Measurements from ENCODE around the gene C10orf143.
A peak's percentile ranks its signal among the peaks of the same experiment; 100 is the strongest.

C10orf143 gene

DNA sequence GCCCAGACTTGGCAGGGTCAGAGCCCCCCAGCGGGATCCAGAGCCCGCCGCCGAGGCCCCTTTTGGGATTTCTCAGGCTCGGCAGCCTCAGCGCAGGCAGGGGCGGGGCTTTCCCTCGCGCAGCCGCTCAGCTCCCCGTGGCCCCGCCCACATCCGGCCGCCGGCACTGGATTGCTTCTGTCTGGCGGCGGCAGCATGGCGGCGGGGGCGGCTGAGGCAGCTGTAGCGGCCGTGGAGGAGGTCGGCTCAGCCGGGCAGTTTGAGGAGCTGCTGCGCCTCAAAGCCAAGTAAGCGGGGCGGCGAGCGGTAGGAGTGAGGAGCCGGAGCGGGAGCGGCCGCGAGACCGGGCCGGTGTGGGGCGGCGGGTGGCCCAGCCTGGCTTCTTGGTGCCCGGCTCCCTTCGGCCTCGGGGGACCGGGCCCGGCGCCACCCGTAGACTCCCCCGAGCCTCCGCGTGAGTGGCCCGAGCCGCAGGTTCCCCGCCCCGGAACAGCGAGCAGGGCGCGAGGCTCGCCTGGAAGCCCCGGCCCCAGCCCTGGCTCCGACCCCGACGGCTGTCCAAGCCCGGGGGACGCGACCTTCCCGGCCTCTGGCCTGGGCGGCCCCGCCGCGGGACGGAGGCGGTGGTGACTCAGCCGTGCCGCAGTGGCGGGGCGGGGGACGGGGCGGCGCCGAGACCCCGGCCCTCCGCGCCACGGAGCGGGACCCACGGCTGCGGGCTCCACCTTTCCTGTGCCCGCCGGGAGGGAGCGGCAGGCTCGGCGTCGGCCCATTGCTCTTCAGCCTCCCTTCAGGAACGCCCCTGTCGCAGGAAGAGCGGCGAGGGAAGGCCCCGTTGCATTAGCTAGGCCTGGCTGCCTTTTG lies 25.8 kb upstream of the C10orf143 start, which contains the start of gene GLRX3 (continued):
- peak; percentile 51; the same call in 1 of the 2 replicates for TF ChIP-seq ZNF335 (tag by site-specific recombination; conservative IDR thresholded peaks at IDR 0.05)
- peak; percentile 57 for TF ChIP-seq IKZF3 (tag by site-specific recombination; IDR thresholded peaks at IDR 0.05)
- peak; percentile 54; the same call in 1 of the 2 replicates for TF ChIP-seq ZNF629 (tag by site-specific recombination; IDR thresholded peaks at IDR 0.05)
- TF ChIP-seq ZNF530 (tag by site-specific recombination; IDR thresholded peaks at IDR 0.05; ENCODE audit: low read depth): no peak
- no peak for TF ChIP-seq ZNF621 (tag by site-specific recombination; IDR thresholded peaks at IDR 0.05)
- peak; percentile 51; the same call in 1 of the 2 replicates for TF ChIP-seq KLF1 (tag by site-specific recombination; IDR thresholded peaks at IDR 0.05)
- TF ChIP-seq ZNF366 (tag by site-specific recombination; conservative IDR thresholded peaks at IDR 0.05): no peak
- peak; percentile 70 for TF ChIP-seq GLIS2 (tag by site-specific recombination; IDR thresholded peaks at IDR 0.05)
- TF ChIP-seq, protein P1, sequence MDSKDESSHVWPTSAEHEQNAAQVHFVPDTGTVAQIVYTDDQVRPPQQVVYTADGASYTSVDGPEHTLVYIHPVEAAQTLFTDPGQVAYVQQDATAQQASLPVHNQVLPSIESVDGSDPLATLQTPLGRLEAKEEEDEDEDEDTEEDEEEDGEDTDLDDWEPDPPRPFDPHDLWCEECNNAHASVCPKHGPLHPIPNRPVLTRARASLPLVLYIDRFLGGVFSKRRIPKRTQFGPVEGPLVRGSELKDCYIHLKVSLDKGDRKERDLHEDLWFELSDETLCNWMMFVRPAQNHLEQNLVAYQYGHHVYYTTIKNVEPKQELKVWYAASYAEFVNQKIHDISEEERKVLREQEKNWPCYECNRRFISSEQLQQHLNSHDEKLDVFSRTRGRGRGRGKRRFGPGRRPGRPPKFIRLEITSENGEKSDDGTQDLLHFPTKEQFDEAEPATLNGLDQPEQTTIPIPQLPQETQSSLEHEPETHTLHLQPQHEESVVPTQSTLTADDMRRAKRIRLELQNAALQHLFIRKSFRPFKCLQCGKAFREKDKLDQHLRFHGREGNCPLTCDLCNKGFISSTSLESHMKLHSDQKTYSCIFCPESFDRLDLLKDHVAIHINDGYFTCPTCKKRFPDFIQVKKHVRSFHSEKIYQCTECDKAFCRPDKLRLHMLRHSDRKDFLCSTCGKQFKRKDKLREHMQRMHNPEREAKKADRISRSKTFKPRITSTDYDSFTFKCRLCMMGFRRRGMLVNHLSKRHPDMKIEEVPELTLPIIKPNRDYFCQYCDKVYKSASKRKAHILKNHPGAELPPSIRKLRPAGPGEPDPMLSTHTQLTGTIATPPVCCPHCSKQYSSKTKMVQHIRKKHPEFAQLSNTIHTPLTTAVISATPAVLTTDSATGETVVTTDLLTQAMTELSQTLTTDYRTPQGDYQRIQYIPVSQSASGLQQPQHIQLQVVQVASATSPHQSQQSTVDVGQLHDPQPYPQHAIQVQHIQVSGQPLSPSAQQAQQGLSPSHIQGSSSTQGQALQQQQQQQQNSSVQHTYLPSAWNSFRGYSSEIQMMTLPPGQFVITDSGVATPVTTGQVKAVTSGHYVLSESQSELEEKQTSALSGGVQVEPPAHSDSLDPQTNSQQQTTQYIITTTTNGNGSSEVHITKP (tag by site-specific recombination; IDR thresholded peaks at IDR 0.05): peak; percentile 67
- TF ChIP-seq ZNF221 (tag by site-specific recombination; IDR thresholded peaks at IDR 0.05; ENCODE audit: borderline replicate concordance): no peak
- no peak for TF ChIP-seq ZNF350 (tag by site-specific recombination; IDR thresholded peaks at IDR 0.05)
- TF ChIP-seq ZNF664 (tag by site-specific recombination; IDR thresholded peaks at IDR 0.05): no peak
- TF ChIP-seq, protein P2, sequence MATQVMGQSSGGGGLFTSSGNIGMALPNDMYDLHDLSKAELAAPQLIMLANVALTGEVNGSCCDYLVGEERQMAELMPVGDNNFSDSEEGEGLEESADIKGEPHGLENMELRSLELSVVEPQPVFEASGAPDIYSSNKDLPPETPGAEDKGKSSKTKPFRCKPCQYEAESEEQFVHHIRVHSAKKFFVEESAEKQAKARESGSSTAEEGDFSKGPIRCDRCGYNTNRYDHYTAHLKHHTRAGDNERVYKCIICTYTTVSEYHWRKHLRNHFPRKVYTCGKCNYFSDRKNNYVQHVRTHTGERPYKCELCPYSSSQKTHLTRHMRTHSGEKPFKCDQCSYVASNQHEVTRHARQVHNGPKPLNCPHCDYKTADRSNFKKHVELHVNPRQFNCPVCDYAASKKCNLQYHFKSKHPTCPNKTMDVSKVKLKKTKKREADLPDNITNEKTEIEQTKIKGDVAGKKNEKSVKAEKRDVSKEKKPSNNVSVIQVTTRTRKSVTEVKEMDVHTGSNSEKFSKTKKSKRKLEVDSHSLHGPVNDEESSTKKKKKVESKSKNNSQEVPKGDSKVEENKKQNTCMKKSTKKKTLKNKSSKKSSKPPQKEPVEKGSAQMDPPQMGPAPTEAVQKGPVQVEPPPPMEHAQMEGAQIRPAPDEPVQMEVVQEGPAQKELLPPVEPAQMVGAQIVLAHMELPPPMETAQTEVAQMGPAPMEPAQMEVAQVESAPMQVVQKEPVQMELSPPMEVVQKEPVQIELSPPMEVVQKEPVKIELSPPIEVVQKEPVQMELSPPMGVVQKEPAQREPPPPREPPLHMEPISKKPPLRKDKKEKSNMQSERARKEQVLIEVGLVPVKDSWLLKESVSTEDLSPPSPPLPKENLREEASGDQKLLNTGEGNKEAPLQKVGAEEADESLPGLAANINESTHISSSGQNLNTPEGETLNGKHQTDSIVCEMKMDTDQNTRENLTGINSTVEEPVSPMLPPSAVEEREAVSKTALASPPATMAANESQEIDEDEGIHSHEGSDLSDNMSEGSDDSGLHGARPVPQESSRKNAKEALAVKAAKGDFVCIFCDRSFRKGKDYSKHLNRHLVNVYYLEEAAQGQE (tag by site-specific recombination; IDR thresholded peaks at IDR 0.05): peak; percentile 29; the same call in 1 of the 2 replicates
- TF ChIP-seq BCL11B (tag by site-specific recombination; IDR thresholded peaks at IDR 0.05; ENCODE audit: low read depth): no peak
- no peak for TF ChIP-seq HOXA7 (CRISPR knock-in tag; IDR thresholded peaks at IDR 0.05; ENCODE audit: borderline replicate concordance)
- peak; percentile 59; the same call in 1 of the 2 replicates for TF ChIP-seq KLF8 (tag by site-specific recombination; IDR thresholded peaks at IDR 0.05)
- TF ChIP-seq, protein P3, sequence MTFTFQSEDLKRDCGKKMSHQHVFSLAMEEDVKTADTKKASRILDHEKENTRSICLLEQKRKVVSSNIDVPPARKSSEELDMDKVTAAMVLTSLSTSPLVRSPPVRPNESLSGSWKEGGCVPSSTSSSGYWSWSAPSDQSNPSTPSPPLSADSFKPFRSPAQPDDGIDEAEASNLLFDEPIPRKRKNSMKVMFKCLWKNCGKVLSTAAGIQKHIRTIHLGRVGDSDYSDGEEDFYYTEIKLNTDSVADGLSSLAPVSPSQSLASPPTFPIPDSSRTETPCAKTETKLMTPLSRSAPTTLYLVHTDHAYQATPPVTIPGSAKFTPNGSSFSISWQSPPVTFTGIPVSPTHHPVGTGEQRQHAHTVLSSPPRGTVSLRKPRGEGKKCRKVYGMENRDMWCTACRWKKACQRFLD (tag by site-specific recombination; IDR thresholded peaks at IDR 0.05): no peak
- TF ChIP-seq MEIS1 (CRISPR knock-in tag; IDR thresholded peaks at IDR 0.05; ENCODE audit: borderline replicate concordance): no peak
- TF ChIP-seq ZXDB (tag by site-specific recombination; IDR thresholded peaks at IDR 0.05): peak; percentile 78
- TF ChIP-seq, protein P4, sequence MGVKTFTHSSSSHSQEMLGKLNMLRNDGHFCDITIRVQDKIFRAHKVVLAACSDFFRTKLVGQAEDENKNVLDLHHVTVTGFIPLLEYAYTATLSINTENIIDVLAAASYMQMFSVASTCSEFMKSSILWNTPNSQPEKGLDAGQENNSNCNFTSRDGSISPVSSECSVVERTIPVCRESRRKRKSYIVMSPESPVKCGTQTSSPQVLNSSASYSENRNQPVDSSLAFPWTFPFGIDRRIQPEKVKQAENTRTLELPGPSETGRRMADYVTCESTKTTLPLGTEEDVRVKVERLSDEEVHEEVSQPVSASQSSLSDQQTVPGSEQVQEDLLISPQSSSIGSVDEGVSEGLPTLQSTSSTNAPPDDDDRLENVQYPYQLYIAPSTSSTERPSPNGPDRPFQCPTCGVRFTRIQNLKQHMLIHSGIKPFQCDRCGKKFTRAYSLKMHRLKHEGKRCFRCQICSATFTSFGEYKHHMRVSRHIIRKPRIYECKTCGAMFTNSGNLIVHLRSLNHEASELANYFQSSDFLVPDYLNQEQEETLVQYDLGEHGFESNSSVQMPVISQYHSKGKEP (tag by site-specific recombination; IDR thresholded peaks at IDR 0.05): no peak
- no peak for TF ChIP-seq SETDB1 (IDR thresholded peaks at IDR 0.05; ENCODE audit: insufficient read length, low read length)
- no peak for TF ChIP-seq ZNF521 (tag by site-specific recombination; IDR thresholded peaks at IDR 0.05)
- no peak for TF ChIP-seq ZNF19 (tag by site-specific recombination; IDR thresholded peaks at IDR 0.05; ENCODE audit: low read depth)
- TF ChIP-seq ZNF830 (tag by site-specific recombination; IDR thresholded peaks at IDR 0.05; ENCODE audit: low read depth): no peak
- peak; percentile 5; the same call in 1 of the 2 replicates for TF ChIP-seq ZNF423 (tag by site-specific recombination; IDR thresholded peaks at IDR 0.05)
- TF ChIP-seq SALL2 (tag by site-specific recombination; IDR thresholded peaks at IDR 0.05; ENCODE audit: borderline replicate concordance): no peak
- peak; percentile 92 for TF ChIP-seq YY2 (tag by site-specific recombination; IDR thresholded peaks at IDR 0.05)
- TF ChIP-seq SCRT1 (tag by site-specific recombination; IDR thresholded peaks at IDR 0.05; ENCODE audit: borderline replicate concordance): no peak
- TF ChIP-seq ZNF571 (tag by site-specific recombination; IDR thresholded peaks at IDR 0.05): no peak

Data from HEK293 (cell line).